ENCODE results near the gene DSN1.
"Not testable (repeated sequence)": the region's sequence is repeated elsewhere in the genome, so short reads cannot be mapped to it uniquely, and the experiment has no call there.

DSN1 gene
- total RNA-seq, result 12.6 reads per million, percentile 37 among the genes with 10 or more reads in this experiment

DNA sequence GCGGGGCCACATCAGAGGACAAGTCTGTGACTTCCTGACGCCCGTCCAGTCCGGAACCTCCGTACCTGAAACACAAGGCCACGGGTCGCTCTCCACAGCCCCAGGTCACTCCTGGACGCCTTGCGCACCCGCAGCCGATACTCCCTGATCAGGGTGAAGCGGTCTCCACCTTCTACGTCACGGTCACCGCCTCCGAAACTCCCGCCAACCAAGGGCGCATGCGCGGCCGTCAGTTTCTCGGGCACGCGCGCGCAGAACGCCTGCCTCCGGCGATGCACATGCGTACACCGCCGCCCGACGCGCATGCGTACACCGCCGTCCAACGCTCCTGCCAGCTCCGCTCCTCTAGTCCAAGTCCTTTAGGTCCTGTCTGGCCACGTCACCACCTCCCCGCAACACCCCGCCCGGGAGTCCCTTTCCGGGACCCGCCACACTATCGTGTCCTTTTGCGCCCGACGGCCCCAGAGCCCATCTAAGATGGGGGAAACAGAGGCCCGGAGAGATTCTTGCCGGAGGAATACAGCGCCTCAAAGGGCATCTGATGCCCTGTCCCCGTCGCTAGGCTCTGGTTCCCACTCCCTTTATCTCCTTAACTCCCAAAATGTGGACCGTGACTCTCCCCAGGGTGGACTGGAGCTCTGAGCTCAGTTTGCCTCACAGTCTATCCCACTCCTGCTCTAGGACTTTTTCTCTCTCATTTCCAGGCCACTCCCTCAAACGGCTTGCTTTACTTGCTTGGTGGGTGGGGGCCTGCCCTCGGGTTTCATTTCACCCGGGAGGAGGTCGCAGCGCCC, at the start of gene DSN1:
DSN1 (minus strand) TSS at position 167 of the 794 bp plus-strand sequence. CDS start 2,305 bp downstream, outside the sequence.
- DNase-seq, result peak; percentile 97

GRCh38 chr20:36823121-36823520, 49.6 kb upstream of the DSN1 start:
- no peak for DNase-seq

DNA sequence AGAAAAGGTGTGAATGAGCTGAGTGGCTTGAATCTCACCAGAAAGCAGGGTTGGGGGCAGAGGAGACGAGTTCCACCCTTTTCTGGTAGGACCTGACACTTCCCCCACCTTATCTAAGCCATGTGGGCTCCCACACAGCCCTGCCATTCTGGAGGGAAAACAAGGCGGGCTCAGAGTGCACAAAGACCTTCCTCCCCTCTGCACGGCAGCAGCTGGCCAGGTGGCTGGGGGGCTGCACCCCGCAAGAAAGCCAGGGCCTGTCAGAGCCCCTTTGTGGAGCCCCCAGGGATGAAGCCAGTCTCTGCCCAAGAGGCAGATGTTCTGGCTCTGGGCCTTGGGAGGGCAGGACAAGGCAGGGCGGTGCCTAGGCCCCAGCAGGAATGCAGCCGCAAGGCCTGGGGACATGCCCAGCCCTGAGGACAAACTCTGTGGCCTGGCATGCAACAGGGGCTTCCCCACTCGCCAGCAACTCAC, 48.4 kb upstream of the DSN1 start:
- no peak for DNase-seq

DNA sequence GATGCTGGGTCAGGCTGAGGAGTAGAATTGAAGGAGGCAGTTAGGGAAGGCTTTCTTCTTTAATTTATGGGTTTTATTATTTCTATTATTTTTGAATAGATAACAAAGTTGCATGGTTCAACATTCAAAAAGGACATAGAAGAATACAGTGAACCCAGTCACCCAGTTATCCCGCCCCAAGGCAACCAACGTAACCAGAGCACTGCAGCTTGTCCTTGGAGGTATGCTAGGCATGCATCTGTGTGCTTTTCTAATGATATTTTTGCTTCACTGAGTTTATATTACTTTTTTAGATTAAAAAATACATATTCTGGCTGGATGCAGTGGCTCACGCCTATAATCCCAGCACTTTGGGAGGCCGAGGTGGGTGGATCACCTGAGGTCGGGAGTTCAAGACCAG, 47.4 kb upstream of the DSN1 start:
- no peak for DNase-seq

DNA sequence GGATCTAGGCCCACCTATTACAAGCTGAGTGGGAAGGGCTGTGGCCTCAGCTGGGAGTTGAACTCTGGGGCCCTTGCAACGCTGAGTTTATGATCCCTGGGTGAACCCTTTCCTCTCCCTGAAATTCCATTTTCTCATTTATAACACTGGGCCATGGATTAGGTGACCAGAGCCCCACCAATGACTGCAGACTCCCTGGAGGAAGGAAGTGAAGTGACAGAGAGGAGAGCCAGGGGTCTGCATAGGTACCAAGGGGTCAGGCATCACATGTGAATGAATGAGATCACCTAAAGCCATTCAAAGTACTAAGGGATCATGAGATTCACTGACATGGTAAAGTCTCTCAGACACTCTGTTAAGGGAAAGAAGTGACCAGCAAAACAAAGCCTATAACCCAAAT, 46.5 kb upstream of the DSN1 start:
- DNase-seq, result no peak

GRCh38 chr20:36819659-36820058, 46.1 kb upstream of the DSN1 start:
- DNase-seq, result no peak

DNA sequence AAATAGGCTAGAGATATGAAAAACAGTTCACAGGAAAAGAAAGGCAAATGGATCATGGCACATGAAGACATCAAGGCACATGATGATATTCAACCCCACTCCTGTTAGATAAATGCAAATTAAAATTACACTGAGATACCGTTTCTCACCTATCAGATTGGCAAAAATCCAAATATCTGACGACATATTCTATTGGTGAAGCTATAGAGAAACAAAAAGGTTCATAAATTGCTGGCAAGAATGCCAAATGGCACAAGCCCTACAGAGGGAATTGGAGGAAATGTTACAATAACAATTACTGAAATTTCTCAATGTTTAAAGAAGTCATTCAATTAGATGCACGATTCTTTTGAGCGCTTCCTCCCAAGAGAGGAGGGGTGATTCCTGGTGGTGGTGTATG, 45.3 kb upstream of the DSN1 start:
- DNase-seq, result no peak

GRCh38 chr20:36818185-36818584, 44.6 kb upstream of the DSN1 start:
- no peak for DNase-seq

- DNase-seq, result no peak
These were observed 43.9 kb upstream of the DSN1 start for GRCh38 chr20:36817496-36817895.

DNA sequence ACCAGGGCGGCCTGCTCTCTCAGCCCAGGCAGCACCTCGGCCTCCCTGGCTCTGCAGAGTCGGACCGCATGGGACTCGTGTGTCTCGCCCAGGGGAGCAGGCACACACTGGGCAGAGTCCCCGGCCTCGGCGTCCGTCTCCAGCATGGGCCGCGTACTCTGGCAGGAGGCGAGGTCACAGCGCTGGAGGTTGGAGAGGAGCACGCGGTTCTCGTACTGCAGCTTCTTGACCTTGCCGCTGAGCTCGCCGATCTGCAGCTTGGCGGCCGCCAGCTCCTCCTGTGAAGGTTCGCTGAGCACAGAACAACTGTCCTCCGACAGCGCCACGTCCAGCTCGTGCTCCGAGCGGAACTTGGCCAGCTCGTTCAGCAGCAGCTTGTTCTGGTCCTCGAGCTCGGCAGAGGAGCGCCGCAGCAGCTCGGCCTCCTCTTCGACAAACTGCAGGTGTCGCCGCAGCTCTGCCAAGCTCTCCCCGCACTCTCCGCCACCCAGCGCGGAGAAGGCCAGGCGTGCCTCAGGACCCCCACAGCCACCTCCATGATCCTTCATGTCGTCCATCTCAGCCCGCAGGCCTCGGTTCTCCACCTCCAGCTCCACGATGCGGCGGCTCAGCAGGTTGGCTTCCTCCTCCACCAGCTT, 42.0 kb upstream of the DSN1 start:
- DNase-seq, result no peak

- no peak for DNase-seq
These were observed 39.3 kb upstream of the DSN1 start for GRCh38 chr20:36812594-36813463.

DNA sequence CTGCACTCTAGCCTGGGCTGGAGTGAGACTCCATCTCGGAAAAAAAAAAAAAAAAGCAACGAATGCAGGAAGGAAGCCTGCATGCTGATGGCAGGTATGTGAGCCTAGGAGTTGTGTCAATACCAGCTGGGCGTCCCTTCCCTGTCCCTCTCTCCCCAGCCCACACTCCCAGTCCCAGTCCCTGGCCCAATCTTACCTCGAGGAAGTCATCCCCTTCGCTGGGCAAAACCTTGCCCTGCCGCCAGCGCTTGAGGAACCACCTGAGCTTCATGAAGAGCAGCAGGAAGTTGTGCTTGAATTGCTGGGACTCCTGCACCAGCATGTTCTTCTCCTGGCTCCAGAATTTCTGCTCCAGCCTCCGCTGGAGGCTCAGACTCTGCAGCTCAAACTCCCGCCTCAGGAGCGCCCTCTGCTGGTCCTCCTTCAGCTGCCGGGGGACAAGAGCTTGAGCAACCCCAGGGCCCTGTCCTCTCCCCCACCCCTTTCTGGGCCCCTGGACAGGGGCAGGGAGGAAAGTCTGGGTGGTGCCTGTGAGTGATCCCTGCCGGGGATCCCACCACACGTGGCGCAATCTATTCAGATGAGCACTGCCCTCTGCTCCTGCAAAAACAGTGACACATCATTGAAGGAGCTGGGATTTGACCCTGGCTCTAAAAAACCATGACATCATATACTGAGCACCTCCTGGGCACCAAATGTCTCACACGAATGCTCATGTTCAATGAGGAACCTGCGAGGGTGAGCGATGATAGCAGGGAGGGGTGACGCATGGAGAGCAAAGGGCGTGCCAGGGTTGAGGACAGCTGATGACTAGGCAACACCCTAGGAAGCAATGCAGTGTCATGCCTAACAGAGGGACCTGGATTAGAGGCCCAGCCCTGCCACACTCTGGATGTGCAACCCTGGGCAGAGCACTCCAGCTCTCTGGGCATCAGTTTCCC, 35.0 kb upstream of the DSN1 start:
- peak; percentile 61 for DNase-seq

DNA sequence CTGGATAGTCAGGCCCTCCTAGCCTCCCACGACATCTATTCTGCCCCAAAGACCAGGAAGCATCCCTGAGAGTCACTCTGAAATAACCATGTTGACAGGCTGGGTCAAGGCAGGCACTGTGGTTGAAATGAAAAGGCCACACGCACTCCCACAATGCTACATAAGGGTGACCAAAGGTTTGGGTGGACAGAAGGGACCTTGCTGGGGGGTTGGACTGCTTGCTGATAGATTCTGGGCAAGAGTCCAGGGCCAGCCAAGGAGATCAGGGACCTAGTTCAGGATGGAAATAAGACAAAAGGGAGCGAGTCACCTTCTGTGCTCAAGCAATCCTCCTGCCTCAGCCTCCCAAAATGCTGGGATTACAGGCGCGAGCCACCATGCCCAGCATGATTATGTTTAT, 32.5 kb upstream of the DSN1 start:
- DNase-seq, result no peak

DNA sequence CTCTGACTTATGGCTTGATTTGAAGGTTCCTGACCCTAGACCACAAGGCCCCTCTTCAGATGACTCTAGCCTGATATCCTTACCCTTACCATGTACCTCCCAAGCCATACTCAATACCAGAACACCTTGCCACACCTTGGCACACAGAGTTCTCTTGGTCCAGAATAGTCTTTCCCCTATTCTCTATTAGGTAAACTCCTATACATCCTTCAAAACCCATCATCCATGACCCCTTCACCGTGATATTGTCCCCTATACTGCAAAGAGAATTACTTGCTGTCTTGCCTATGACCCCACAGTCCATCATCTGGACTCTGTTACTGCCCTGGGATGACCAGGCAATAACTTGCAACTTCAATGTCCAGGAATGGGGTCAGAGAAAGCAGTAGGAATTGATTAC, 31.8 kb upstream of the DSN1 start:
- no peak for DNase-seq

- no peak for DNase-seq
These were observed 30.9 kb upstream of the DSN1 start for GRCh38 chr20:36804425-36804824.

GRCh38 chr20:36802326-36803222, 29.0 kb upstream of the DSN1 start:
- no peak for DNase-seq

GRCh38 chr20:36800410-36800809, 26.8 kb upstream of the DSN1 start:
- no peak for DNase-seq

DNA sequence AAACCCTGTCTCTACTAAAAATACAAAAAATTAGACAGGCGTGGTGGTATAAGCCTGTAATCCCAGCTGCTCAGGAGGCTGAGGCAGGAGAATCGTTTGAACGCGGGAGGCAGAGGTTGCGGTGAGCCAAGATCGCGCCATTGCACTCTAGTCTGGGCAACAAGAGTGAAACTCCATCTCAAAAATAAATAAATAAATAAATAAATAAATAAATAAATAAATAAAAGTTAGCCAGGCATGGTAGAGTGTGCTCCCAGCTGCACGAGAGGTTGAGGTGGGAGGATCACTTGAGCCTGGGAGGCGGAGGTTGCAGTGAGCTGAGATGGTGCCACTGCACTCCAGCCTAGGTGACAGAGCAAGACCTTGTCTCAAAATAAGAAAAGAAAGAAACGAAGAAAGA, 25.8 kb upstream of the DSN1 start:
- DNase-seq, result not testable (repeated sequence)

GRCh38 chr20:36796875-36797274, 23.3 kb upstream of the DSN1 start:
- no peak for DNase-seq

- no peak for DNase-seq
These were observed 22.6 kb upstream of the DSN1 start for GRCh38 chr20:36796117-36796516.

GRCh38 chr20:36795691-36796090, 22.1 kb upstream of the DSN1 start:
- no peak for DNase-seq

Data from effector CD4-positive, alpha-beta T cell (primary cell).